NAMALWA (cell line): ENCODE data around the gene STRN4.
"Not testable (repeated sequence)": the region's sequence is repeated elsewhere in the genome, so short reads cannot be mapped to it uniquely, and the experiment has no call there.

Experiments
- DNase-seq: peaks from one replicate; pipeline ENCODE4 v3.0.0-alpha.2; 2015; ENCODE audit warnings: low spot score

The STRN4 gene

DNA sequence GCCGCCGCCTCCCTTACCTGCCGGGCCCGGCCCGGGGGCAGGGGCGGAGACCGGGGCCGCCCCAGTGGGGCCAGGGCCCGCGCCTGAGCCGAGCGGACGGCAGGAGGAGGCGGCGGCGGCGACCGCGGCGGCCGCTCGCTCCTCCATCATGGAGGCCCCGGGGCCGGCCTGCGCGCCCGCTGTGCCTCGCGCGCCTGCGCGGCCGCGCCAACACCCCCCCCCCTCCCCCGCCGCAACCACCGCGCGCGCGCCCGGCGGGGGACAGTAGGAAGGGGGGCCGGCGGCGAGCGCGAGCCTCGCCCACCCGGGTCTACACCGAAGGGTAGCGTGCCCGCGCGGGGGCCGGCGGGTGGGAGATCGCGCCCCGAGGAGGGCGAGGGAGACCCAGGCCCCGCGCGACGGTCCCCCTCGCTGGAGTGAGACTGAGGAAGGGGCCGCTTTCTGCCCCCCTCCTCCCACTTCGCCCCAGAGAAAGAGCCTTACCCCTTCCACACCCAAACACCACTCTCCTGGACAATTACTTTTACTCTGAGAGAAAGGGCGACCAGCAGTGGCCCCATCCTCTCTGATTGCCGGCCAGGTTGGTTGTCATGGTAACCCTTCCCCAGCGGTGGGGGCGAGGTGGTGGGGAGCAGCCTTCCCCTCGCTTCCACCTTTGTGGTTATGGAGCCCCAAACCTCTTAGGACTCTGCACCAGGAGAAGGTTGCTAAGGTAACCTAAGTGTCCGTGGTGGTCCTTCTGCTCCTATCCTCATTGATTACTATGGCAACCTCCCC is at the start of gene STRN4:
STRN4 (minus strand) TSS at position 170 of the 777 bp plus-strand sequence; CDS start at position 150, 20 bp downstream.
- peak; percentile 64 for DNase-seq

DNA sequence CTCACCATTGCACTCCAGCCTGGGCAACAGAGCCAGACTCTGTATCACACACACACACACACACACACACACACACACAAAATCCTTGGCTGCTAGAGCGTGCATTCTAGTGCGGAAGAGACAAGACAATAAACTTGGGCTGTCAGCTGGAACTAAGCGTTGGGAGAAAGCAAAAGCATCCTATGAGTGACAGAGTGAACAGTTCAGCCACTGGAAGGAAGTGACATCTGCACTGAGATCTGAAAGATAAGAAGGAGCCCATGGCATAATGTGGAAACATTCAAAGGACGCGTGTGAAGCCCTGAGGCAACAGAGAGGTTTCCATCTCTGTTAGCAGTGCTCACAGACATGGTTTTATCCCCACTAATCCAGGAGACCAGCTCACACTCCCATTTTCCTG is 45.7 kb upstream of the STRN4 start:
- no peak for DNase-seq

DNA sequence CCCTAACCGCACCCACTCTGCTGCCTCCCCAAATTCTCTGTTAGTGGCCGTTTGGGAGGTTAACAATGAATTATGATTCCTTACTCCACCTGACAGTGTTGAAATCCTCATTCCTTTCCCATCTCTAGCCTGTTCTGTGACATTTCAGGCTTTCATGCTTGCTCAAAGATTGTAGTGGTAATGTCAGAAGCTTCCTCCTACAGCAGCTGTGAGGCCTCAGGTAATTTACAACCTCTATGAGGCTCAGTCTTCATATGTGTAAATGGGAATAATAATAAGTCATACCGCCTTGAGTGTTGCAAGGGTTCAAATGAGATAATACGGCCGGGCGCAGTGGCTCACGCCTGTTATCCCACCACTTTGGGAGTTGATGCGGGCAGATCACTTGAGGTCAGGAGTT is 43.1 kb upstream of the STRN4 start:
- no peak for DNase-seq

DNA sequence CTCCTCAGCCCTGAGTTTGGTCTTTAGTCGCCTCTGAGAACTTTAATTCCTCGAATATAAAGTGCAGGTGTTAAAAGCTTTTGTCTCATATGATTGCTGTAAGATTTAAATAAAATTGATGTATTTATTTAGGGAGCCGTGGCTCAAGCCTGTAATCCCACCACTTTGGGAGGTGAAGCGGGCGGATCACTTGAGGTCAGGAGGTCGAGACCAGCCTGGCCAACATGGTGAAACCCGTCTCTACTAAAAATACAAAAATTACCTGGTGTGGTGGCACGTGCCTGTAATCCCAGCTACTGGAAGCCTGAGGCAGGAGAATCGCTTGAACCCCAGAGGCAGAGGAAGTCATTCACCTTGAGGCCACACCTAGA is 42.7 kb upstream of the STRN4 start:
- no peak for DNase-seq

DNA sequence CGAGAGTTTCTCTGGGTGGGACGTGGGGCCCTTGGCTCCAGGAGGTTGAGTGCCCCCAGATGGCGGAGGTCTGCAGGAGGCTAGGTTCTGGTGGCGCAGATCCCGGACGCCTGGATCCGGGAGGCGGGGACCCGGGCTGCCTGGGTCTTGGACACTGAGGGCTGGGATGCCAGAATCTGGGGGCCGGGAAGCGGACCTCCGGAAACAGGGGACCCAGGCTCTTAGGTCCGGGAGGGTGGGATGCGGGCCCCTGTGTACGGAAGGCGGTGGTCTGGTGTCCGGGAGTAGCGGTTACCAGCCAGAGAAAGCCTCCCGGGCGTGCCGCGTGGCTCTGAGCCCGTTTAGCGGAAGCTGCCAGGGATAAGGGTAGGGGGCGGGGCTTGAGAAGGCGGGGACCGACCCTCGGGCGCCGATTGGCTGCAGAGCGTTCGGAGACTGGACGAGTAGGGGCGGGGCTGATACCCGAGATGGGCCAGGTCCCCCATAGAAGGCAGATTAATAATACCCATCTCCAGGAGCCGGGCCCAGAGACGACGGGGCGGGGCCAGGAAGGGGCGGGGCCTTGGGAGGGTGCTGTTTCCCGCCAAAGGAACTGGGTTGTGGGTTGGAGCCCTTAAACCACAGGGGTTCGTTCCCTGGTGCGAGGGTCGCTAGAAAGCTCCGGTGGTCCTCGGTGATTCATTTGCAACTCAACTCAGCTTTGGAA is 42.2 kb upstream of the STRN4 start, which contains the start of gene SLC1A5:
SLC1A5 (minus strand) TSS at position 333 of the 706 bp plus-strand sequence. CDS start 629 bp downstream, outside the sequence.
- peak; percentile 98 for DNase-seq

- peak; percentile 36 for DNase-seq
Measured at GRCh38 chr19:46787331-46788261, 41.3 kb upstream of the STRN4 start.

DNA sequence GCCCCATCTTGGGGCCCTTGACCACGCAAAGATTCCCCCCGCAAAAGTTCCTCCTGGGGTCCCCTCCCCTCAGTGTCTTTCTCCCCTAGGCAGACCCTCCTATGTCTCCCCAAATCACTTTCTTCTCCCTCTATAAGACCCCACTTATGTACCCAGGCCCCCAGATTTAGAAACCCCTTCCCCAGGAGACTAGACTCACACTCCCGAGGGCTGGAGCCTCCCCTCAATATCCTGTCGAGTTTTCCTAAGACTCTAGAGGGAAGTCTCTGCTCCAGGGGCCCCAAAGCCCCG is 40.7 kb upstream of the STRN4 start:
- no peak for DNase-seq

- peak; percentile 87 for DNase-seq
Measured at GRCh38 chr19:46786236-46787039, 40.2 kb upstream of the STRN4 start.

GRCh38 chr19:46785980-46786235 is 39.7 kb upstream of the STRN4 start:
- DNase-seq = no peak

DNA sequence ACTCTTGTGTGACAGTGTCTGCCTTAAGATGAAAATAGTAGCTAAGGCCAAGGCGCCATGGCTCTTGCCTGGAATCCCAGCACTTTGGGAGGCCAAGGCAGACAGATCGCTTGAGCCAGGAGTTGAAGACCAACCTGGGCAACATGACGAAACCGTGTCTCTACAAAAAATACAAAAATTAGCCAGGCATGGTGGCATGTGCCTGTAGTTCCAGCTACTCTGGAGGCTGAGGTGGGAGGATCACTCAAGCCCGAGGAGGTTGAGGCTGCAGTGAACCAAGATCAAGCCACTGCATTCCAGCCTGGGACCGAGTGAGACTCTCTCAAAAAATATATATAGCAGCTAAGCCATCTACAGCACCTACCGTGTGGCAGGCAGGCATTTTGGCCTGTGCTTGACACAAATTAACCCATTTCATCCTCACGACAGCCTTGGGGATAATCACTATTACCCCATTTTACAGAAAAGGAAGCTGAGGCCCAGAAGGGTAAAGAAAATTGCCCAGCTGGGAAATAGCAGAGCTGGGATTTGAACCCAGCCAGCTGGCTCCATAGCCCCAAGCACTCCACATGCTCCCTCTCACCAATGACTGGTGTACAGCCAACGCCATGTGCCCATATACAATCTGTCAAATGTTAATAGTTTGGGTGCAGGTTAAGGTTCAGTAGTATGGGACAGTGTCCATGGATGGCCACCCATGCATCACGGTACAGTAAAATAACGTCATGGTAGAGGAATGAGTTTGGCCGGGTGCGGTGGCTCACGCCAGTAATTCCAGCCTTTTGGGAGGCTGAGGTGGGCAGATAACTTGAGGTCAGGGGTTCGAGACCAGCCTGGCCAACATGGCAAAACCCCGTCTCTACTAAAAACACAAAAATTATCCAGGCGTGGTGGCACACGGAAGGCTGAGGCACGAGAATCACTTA is 39.1 kb upstream of the STRN4 start:
- peak; percentile 46 for DNase-seq

- DNase-seq = peak; percentile 92
Measured at GRCh38 chr19:46784262-46785053, 38.2 kb upstream of the STRN4 start.

GRCh38 chr19:46783670-46784069 is 37.4 kb upstream of the STRN4 start:
- no peak for DNase-seq

- DNase-seq = no peak
Measured at GRCh38 chr19:46782355-46783019, 36.2 kb upstream of the STRN4 start.

- DNase-seq = not testable (repeated sequence)
Measured at GRCh38 chr19:46777956-46778645, 31.9 kb upstream of the STRN4 start.

GRCh38 chr19:46776927-46777911 is 31.0 kb upstream of the STRN4 start:
- peak; percentile 54 for DNase-seq

- DNase-seq = no peak
Measured at GRCh38 chr19:46775642-46776258, 29.5 kb upstream of the STRN4 start.

- DNase-seq = no peak
Measured at GRCh38 chr19:46773018-46773399, 26.8 kb upstream of the STRN4 start.
